GM04504 (cell line): ENCODE results near the gene SMIM45.

Experiments
- DNase-seq: peaks from one replicate; pipeline ENCODE4 v3.0.0-alpha.2; 2012; ENCODE audit warnings: low read depth

The SMIM45 gene

GRCh38 chr22:41915786-41916493, 36.0 kb upstream of the SMIM45 start:
- DNase-seq = no peak

DNA sequence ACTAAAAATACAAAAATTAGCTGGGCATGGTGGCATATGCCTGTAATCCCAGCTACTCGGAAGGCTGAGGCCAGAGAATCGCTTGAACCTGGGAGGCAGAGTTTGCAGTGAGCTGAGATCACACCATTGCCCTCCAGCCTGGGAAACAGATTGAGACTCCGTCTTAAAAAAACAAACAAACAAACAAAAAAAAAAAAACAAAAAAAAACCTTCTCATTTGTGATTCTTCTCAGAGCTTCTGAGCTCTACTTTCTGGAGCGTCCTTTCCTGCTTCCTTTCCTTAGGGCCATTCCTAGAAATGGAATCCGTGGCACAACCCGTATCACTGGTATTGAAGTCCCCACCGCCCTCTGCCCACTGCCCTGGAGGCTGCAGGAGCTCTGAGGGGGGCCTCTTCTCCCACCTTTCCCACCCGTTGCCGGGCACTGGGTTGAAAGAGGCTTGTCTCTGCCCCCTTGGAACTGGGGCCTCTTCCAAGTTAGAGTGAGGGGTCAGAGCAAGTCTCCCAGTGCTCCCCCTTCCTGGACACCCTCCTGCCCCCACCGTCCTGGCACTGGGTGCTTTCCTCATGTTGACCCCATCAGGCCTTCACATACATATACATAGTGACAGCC, 35.1 kb upstream of the SMIM45 start:
- no peak for DNase-seq

- DNase-seq = no peak
These were observed 34.5 kb upstream of the SMIM45 start for GRCh38 chr22:41917375-41917902.

- DNase-seq = no peak
These were observed 33.8 kb upstream of the SMIM45 start for GRCh38 chr22:41917903-41918791.

DNA sequence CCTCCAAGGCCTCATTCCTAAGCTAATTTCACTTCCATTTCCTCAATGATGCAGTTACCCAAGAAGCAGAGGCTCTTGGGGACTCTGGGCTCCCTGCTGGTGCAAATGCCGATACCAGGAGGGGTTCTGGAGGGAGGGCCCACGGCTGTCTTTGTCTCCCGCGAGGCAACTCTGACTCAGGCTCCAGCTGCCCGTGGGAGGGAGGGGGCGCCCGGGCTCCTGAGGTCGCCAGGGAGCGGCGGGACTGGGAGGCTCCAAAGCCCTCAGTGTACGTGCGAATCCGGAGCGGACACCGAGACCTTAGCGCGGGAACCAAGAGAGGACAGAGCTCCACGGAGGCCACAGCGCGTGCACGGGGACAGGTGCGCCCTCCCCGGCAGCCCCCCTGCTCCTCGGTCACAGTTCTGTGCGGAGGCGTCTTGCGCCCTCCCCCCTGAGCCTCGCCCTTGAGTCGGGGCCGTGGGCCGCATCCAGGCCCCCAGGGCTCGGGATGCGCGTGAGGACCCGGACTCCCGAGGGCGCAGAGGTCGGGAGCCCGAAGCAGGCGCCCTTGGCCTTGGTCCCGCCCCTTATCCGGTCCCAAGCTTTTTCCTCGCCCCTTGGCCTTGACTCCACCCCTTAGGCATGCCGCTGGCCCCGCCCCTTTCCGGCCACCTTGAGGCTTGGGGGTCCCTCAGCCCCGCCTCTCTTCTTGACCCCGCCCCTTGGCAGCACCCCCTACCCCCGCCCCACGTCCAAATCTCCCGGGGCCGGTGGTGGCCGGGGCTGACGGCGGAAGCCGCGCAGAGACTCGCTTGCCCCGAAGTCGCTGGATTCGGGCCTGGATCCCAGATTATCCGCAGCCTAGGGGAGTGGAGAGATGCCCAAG, 32.4 kb upstream of the SMIM45 start:
- DNase-seq = no peak

DNA sequence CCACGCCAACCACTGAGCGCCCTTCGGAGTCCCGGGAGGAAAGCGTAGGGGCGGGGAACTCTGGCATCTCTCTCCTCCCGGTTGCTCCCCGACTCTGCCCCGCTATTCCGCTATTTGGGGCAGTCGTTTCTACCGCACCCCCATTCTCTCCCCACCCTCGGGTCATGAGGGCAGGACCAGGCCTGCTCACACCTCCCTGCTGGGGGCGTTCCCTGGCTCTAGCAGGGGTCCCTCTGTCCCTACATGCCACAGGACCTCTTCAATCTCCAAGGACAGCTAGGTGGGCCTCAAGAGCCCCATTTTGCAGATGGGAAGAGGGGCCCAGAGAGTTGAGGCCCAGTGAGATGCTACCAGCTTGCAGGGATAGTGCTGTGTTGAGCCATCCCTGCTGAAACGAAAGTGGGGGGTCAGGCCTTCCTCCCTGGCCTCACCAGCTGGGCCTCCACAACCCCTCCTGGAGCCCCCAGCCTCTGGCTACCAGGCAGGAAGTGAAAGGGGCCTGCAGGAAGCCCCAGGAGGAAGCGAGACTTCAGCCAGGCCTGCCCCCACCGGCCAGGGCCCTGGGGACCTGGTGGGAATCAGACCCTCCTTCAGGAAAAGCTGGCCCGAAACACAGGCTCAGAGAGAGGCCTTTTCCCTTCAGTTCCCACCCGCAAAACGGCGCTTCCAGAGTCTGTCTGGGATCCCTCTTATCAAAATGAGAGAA, 31.5 kb upstream of the SMIM45 start:
- DNase-seq = no peak

DNA sequence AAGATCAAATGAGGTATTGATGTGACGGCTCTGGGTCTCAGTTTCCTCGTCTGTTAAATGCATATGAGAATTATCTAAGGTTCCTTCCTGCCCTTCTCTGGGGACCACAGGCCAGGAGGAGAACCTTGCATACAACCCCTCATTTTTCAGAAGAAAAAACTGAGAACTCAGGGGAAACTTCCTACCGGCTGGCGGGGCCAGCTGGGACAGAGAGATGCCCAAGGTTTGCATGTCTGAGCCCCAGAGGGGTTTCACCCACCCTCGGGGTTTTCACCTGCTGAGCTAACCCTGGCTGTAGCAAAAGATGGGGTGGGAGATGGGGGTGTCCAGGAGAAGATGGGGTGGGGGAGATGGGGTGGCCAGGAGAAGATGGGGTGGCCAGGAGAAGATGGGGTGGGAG, 29.6 kb upstream of the SMIM45 start:
- no peak for DNase-seq

DNA sequence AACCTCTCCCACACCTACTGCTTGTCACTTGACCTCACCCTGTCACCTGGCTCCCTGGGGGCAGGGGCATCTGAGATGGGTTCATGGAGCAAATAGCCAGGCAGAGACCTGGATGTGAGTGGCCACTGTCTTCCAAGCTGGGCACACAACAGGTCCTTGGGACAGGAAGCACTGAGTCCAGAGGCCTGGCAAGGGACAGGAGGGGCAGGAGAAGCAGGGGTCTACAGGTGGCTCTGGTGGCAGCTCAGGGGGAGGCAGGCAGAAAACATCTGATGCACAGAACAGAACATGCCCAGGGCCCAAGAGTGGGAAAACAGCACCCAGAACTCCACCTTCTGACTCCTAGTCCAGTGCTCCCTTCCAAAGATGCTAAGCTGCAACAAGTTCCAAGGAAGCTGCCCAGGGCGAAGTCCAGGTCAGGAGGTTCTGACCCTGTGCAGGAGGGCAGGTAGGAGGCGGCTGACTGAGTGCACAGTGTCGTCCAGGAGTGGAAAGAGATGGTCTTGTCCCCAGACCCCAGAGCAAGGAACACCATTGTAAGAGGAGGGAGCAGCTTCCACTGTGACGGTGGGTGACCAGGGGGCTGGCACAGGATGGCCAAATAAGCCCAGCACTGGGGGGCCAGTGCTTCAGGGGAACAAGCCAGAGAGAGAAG, 28.9 kb upstream of the SMIM45 start:
- DNase-seq = no peak

GRCh38 chr22:41923595-41924276, 28.2 kb upstream of the SMIM45 start:
- DNase-seq = no peak

DNA sequence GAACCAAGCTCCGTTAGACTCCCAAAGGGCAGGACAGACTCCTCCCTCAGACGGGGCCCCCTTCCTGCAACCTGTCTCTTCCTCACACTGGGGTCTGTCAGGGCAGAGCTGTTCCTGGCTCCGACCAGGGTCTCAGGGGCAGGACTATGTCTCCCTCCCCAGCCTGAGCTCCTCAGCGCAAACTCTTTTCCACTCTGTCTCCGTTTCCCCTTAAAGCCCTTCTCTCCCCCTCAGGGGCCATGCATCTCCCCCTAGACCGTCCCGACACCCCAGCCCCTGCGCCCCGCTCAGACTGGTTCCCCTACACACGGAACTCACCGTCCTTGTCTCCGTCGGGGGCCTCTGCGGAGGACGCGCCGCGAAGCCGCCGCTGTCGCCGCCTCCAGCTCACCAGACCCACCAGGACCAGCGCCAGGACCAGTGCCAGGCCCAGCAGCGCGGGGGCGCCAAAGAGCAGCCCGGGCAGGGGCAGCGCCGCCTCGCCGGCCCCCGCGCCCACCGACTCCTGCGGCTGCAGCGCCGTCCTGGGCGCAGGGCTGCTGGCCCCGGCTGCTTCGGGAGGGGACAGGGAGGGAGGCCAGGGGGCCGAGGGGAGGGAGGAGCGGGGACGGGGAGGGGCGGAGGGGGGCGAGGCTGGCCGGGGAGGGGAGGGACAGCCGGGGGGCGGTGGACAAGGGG, 26.0 kb upstream of the SMIM45 start:
- DNase-seq = no peak

GRCh38 chr22:41927813-41928212, 24.1 kb upstream of the SMIM45 start:
- DNase-seq = no peak

DNA sequence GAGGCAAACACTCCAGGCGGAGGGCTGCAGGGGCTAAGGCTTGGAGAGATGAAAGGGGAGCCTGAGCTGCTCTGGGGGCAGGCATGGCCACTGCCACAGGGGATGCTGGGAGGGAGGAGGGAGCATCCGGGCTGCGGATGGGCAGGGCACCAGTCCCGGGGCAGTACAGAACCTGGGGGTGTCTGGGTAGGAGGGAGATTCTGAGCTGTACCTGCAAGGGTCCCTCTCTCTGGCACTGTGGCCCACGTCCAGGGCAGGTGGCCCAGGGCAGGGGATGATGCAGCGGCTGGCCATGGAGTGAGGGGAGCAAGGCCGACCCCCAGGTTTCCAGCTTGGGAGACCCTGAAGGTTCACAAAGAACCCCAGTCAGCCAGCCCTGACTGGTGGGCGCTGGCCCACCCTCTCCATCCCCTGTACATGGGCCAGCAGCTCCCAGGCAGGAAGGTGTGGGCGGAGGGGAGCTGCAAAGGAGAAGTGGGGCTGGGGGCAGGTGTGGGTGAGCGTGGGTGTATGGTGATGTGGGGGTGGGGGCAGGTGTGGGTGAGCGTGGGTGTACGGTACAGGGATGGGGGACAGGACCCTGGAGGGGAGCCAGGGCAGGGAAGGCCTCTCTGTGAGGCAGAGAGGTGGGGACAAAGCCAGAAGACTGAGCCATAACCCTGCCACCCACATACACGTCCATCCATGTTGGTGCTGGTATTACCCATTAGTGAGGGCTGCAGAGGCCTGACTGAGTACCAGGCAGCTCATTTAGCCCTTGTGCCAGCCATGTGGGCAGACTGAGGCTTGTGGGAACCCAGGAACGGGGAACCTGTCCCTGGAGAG, 23.1 kb upstream of the SMIM45 start:
- no peak for DNase-seq

DNA sequence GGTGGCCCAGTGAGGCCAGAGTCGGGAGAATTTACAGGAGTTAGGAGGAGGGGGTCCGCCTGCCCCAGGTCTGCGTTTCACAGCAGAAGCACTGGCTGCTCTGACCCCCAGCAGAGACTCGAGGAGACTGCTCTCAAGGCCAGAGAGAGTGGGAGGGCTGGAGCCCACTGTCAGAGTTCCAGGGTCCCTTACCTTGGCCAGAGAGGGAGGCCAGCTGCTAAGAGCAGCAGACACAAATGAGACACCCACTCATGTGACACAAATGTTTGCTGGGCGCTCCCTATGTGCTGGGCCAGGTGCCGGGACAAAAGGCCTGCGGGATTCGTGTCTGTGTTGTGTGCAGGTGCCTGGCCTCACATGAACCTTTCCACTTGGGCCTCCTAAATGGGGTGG, 22.5 kb upstream of the SMIM45 start:
- no peak for DNase-seq

- no peak for DNase-seq
These were observed 20.2 kb upstream of the SMIM45 start for GRCh38 chr22:41931701-41932269.

DNA sequence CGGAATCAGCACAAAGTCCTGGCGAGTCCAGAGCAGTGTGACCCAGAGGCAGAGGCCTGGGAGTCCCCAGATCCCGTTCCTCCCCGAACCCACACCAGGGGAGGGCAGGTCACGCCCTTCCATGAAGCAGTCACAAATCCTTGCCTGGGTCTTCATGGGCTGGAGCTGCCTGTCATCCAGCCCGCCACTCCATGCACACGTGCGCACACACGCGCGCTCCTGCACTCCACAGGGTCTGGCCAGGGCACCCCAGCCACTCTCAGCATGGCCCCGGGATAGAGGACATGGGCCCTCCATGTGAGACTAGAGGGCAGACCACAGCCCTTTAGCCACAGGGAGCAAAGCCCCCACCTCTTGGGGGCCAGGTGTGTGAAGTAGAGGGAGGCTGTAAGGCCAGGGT, 19.6 kb upstream of the SMIM45 start:
- no peak for DNase-seq

DNA sequence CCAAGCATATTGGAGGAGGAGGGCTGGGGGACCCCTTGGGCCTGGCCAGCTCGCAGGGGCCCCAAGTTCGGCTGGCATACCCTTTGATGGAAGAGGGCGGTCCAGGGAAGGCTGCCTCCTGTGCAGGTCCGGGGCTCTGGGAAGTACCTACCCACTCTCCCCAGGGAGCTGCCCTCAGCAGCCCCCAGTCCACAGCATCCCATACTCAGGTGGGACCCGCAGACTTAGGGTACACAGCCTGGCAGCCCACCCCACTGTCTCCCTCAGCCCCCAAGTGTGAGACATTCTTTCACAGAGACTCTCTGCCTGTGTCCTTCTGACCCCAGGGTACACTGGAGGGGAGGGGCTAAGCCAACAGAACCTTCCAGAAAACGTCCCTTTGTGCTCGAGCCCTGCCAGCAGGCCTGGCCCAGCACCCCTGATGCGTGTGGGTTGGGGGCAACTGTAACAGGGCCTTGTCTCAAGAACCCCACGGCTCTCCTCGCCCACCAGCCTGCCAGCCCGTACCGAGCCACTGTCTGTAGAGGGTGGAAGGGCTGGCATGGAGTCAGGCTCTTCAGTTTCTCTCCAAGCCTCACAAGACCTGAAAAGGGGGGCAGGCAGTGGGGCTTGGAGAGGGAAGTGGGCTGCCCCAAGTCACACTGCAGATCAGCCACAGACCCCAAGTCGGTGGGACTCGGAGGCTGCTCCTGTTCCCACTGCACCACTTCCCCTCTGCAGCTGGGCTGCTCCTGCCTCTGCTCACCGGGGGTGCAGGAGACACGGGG, 18.4 kb upstream of the SMIM45 start:
- no peak for DNase-seq

- DNase-seq = no peak
These were observed 17.5 kb upstream of the SMIM45 start for GRCh38 chr22:41934284-41935014.
